NCI-H69 (cell line): Measurements from ENCODE around the gene TMEM214.
A peak's percentile ranks its signal among the peaks of the same experiment; 100 is the strongest.

Source experiments
- DNase-seq: peaks from one replicate; lab custom pipeline; 2025; lab: John Stamatoyannopoulos, UW

Gene TMEM214

GRCh38 chr2:27032495-27033252 is at the start of gene TMEM214:
TMEM214 (plus strand) TSS chr2:27032965; CDS start chr2:27033016, 51 bp downstream.
- DNase-seq: peak; percentile 93

GRCh38 chr2:26983746-26984145 is 49.0 kb upstream of the TMEM214 start:
- no peak for DNase-seq

- no peak for DNase-seq
These were observed 47.0 kb upstream of the TMEM214 start for GRCh38 chr2:26985807-26986206.

- no peak for DNase-seq
These were observed 46.2 kb upstream of the TMEM214 start for GRCh38 chr2:26986576-26986975.

DNA sequence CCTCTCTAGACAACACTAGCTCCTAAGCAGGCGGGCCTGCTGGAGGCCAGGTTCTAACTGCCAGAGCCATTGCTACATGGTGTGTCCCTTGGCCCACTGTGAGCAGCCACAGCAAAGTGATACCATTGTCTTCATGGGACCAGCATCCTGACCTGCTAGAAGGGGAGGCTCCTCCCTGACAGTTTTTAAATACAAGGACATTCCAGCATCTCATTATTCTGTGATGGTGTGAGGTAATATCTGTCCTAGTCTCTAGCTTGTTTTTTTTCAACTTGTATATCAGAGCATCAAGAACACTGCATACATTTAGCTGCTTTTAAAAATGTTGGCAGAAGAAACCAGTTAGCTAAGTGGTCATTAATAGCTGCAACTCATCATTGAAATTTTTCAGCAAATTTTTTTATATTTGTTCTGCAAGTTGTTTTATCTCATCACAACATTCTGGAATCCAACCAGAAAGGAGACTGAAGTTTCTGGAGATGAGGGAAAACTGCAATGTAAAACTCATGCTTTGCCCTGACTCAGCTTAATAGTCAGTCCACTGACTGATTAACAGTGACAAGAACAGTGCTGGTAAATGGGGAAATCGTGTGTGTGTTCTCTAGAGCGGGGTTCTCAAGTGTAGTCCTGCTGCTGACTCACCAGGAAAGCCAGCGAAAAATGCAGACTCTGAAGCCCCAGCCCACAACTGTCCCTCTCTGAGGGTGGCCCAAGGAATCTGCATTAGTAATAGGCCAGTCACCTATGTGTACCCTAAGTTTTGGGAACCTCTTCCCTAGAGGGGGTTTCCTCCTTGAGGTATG is 44.5 kb upstream of the TMEM214 start:
- no peak for DNase-seq

DNA sequence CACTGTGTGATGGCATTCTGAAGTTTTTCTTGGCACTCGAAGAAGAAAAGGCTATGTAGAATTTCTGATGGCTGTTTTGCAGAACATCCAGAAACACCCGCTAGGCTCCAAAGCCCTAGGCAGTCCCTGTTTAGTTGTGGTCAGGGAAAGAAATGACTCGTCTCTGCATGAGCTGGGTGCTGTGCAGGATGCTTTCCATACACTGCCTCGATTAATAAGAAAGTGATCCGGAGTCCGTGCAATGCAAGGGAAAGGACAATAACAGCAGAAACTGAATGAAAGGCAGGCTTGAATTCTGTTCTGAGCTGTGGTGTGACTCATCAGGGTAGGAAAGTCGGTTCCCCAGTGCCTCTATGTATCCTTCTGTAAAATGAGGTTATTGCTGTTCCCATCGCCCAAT is 43.6 kb upstream of the TMEM214 start:
- DNase-seq: no peak

DNA sequence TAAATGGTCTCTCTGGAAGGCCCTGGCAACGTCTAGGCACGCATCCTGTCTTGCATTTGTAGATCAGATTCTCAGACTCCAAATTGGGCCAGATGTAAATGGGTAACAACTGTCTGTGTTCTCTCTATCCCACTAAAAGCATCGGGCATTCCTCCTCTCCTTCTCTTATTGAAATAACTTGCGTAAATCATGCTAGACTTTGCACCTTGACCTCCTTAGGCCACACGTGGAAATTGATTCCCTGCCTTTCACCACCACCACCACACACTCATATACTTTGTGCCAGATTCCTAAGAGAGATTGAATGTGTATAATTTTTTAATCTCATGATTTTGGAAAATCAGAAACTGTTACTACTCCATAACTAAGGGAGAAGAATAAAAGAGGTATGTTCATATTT is 41.0 kb upstream of the TMEM214 start:
- no peak for DNase-seq

DNA sequence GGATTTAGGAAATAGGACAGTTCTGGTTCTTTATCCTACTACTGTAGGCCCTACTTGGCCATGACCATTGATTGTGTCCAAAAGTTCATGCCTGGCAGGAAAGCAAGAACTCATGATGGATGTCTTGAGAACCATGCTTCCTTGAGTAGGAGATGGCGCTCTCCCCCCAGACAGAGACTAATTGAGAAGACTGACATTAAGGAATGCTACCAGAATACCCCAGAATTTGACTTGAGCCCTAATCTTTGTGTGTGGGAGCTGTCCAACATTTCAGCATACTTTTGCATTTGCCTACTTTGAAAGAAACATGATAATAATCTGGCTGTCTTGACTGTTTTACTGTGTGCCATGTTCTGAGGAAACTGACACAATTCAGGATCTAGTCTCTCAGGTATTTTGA is 39.0 kb upstream of the TMEM214 start:
- DNase-seq: no peak

DNA sequence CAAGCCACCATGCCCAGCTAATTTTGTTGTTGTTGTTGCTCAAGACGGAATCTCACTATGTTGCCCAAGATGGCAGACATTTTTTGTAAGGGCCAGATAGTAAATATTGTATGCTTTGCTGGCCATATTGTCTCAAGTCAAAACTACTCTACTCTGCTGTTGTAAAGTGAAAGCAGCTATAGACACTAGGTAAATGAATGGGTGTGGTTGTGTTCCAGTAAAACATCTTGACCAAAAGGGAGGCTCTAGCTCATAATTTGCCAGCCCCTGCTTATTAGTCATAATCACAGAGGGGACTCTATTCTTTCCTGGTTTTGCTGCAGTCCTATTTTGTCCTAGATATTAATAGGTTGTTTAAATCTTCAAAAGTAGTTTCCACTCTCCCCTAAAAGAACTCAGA is 37.8 kb upstream of the TMEM214 start:
- DNase-seq: peak; percentile 18

DNA sequence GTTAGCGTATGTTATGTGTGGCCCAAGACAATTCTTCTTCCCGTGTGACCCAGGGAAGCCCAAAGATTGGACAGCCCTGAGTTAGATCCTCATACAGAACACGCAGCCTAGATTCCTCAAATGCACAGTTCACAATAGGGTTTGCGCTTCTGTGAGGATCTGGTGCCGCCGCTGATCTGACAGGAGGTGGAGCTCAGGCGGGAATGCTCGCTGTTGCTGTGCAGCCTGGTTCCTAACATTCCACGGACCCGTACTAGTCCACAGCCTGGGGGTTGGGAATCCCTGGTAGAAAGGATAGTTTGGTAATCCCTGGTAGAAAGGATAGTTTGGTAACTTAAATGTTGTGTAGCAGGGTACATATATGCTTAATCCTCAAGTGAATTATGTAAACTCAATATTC is 35.4 kb upstream of the TMEM214 start:
- DNase-seq: no peak

DNA sequence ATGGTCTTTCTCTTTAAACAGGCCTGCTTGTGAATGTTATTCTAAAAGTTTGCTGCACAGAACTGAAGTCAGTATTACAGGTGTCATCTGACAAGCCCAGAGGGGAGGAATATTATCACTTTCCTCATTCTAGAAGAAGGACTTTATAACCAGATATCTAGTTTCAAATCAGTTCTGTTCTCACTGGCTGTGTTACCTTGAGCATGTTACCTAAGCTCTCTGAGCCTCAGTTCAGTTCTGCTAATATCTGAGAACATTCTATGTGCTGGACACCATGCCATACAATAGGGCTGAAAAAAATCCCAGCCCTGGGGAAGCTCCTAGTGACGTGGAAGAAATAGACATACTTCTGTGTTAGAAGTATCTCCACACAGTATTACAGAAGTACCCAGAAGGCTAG is 34.4 kb upstream of the TMEM214 start:
- no peak for DNase-seq

DNA sequence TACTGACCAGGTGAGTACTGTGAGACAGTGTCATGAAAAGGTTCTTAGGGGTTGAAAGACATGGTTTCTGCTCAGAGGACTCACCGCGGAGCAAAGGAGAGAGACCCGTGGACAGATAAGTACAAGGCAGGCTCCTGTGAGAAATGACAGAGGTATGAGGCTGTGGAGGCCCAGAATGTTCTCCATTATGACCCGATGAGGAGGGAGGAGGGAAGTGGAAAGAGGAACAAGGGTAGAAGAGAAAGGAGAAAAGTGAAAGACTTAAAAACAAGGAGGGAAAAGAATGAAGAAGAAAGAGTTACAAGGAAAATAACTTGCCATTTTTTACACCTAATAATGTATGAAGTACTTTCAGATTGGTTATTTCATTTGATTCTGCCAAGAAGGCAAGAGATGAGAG is 32.5 kb upstream of the TMEM214 start:
- no peak for DNase-seq

DNA sequence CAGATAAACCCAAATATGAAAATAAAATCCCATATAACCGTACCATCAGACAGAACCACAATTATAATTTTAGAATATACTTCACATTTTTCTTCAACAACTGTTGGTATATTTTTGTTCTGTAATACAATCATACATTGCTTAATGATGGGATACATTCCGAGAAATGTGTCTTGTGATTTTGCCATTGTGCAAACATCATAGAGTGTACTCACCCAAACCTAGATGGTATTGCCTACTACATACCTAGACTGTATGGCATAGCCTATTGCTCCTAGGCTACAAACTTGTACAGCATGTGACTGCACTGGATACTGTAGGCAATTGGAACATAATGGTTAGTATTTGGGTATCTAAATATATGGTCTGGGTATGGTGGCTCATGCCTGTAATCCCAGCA is 31.8 kb upstream of the TMEM214 start:
- no peak for DNase-seq

DNA sequence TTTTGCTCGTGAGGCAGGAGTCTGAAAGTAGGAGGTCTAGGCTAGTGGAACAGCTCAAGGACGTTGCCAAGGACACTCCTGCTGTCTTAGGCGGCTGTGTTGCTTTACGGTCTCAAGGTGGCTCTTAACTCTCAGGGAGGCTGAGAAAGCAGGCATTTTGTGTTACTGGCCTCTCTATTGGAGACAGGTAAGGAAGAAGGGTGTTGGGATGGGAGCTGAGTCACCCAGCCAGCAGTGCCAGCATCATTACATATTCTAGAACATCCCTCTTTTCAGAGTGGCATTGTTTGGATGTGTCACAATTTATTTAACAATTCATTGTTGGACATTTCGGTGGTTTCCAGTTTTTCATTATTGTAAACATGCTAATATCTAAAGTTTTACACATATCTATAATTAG is 30.8 kb upstream of the TMEM214 start:
- no peak for DNase-seq

DNA sequence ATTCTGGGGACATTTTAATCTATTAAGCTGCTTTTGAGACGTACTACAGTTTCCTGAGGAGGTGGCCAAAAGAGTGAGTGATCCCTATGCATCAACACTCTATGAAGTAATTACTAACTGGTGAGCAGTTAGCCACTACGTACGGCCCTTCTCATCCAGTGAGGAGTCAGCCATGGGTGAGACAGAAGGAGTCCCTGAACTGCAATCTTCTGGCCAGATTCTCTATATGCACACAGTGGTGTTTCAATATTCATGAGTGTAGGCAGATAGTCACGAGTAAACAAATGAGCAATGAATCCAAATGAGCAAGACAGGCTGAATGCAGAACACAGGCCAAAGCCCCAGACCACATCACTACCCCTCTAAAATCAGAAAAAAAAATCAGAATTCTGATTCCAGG is 29.8 kb upstream of the TMEM214 start:
- no peak for DNase-seq

DNA sequence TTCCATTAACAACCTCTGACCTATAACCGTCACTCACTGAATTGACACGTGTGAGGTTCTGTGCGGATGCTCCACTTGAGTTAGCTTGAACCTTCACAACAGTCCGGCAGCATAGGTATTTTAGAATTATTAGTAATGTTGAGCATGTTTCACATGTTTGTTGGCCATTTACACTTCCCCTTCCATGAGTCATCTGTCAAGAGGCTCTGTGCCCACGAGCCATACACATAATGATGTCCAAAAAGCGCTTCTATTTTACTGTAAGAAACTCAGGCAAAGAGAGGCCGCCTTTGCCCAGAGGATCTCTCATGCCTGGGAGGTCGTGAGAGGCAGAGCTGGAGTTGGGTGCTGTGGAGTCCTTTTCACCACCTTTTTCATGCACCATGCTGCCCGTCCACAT is 28.9 kb upstream of the TMEM214 start:
- DNase-seq: no peak

DNA sequence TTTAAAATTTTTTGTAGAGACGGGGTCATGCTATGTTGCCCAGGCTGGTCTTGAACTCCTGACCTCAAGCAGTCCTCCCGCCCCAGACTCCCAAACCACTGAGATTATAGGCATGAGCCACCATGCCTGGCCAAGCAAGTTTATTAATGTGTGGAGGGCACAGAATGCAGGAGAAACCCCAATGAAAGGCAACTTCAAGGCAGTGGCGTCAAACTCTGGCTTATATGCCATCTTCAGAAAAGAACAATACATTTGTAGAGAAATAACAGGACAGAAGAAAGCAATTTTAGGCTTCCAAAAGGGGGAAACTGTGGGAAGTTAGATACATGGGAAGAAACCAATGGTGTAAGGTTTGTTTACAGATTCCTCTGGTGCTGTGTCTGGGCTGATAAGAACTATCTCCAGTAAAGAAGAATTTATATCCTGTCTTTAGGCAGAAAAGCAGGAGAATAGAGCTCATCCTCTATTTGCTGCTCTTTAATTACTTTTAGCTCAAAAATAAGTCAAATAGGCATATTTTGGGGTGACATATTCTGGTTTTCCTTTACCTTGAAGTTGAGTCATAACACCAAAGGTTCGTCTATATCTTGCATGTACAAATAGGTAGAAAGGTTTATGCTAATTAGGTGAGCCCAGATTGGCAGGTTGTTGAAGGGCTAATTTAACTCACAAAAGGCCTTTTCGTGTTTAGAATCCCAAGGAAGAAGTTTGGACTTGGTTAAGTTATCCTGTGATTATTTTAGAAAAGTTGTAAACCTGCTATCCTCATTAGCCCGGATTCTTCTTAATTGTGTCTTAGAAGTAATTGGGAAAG is 26.0 kb upstream of the TMEM214 start:
- no peak for DNase-seq

DNA sequence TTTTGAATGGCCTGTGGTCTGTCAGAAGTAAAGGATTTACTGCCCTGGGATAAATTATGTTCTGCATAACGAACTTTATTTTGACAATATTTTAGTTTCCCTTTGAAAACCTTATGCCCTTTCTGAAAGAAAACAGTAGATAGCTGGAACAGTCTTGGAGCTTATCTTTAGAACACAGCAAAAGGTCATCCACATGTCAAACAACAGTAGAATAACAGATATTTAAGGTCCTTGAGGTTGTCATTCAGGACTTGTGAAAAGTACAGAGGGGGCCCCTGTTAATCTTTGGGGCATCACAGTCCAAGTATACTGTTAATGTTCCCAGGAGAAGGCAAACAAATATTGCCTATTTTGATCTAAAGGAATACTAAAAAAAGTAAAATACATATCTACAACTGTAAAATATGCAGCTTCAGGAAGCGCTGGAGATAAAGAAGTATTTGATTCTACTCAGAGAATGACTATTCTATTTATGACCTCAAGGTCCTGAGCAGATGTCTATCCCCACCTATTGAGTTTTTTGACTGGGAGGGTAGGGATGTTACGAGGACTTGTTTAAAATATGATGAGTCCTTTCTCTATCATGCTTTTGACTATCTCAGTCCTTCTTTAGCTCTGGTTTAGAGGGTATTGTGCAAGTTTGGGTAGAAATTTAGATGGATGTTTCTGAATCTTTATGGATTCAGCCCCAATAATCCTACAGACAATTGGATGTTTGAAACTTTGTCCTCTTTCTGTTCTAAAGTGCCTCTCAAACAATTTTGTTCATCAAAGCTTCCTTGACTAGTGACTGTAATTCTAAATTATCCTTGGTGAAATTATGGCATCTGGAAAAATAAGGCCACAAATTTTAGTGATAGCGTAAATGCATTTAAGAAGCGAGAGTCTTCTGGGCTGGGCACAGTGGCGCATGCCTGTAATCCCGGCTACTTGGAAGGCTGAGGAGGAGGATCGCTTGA is 25.1 kb upstream of the TMEM214 start:
- DNase-seq: no peak

GRCh38 chr2:27008678-27009077 is 24.1 kb upstream of the TMEM214 start:
- no peak for DNase-seq

DNA sequence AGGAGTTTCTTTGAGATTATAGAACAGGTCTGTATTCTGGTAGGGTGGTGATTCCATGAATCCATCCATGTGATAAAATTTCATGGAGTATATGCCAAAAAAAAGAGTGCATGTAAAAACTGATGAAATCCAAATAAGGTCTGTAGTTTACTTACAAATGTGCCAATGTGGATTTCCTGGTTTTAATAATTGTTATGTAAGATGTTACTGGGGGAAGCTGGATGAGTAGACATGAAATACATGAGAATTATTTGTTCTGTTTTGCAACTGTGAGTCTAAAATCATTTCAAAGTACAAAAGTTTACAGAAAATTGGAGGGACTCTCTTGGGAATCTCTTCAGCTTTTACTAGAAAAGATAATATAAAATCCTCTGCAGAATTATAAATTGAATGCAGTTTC is 23.7 kb upstream of the TMEM214 start:
- DNase-seq: no peak

DNA sequence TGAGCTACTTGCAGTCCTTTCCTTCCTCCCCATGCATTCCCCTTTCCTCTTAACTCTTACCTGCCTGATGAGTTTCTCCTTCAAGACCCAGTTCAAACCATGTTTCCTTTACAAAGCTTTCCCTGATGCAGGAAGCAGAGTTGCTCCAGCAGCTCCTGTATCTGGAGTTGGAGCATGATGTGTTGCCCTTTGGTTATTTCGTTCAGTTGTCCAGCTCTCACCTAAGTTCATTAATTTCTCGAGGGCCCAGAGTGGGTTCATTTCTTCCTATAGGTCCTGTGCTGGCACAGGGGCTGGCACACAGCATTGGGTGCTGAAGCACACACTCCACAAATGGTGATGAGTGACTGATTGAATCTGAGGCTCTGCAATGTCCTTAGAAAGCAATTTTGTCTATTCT is 23.0 kb upstream of the TMEM214 start:
- no peak for DNase-seq

- DNase-seq: no peak
These were observed 22.6 kb upstream of the TMEM214 start for GRCh38 chr2:27010139-27010538.
